Stomach smooth muscle (tissue), 2 donors: ENCODE data around the gene DHCR24.

Experiments
- H3K27ac ChIP-seq: one replicate; pipeline ENCODE4 v1.7.0; 2013; ENCODE audit warnings: mild to moderate bottlenecking, low read length, inconsistent platforms
- H3K27me3 ChIP-seq, 2 donors: one replicate each; pipeline ENCODE4 v1.7.0; 2013; ENCODE audit warnings: low read length in 2 of 2; ENCODE audit not compliant: insufficient read depth in 2 of 2, control insufficient read depth in 1 of 2
- H3K36me3 ChIP-seq, 2 donors: one replicate each; pipeline ENCODE4 v1.7.0; 2013; ENCODE audit warnings: low read length in 2 of 2; ENCODE audit not compliant: control insufficient read depth in 2 of 2, insufficient read depth in 2 of 2
- H3K4me1 ChIP-seq: one replicate; pipeline ENCODE4 v1.7.0; 2013; ENCODE audit warnings: low read length; ENCODE audit not compliant: control insufficient read depth, insufficient read depth
- H3K4me3 ChIP-seq, 2 donors: one replicate each; pipeline ENCODE4 v1.7.0; 2013; ENCODE audit warnings: low read length in 2 of 2
- H3K9ac ChIP-seq, 2 donors: one replicate each; pipeline ENCODE4 v1.7.0; 2013; ENCODE audit warnings: low read length in 2 of 2, mild to moderate bottlenecking in 1 of 2
- H3K9me3 ChIP-seq, 2 donors: one replicate each; pipeline ENCODE4 v1.7.0; 2013; ENCODE audit warnings: low read length in 2 of 2; ENCODE audit not compliant: control insufficient read depth in 2 of 2
- donor health status: healthy.
- donor health status: Pancreatic carcinoma.

The DHCR24 gene

DNA sequence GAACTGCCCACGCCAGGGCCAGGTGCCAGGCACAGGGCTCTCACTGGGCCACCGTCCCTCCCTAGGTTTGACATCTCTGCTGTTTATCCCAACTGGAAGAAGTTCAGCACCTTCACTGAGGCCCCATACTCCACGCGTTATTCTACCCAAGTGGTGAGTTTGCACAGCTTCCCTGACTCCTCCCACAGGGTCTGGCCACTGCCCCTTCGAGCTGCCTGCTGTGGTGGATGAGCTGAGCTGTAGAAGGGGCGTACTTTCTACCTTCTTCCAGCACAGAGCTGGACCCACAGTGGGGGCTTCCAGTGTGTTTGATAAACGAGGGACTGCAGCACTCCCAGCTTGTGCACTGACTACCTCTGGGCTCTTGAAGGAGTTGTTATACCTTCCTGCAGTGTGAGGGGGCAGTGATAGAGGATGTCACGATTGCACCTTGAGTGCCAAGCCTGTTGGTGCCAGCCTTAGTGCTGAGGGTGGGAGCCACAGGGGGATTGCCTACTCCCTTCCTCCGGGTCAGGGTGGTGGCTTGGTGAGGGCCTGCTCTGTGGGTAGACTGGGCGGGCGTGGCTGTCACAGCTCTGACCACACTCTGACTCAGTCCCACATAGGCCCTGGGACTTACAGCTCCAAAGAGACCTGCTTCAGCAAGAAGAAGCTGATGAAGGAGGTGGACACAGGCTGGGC is 79.9 kb downstream of the DHCR24 start:
- Histone ChIP-seq H3K9ac (no peak overlapping the region), H3K36me3 (no peaks in the 10 kb centered on the region), H3K27me3 (peaks cover 7 to 20% of the 10 kb centered on the region in 2 donors), H3K9me3 (no peaks in the 10 kb centered on the region), H3K4me1 (no peaks in the 10 kb centered on the region), H3K4me3 (no peak overlapping the region), H3K27ac (no peak overlapping the region)

DNA sequence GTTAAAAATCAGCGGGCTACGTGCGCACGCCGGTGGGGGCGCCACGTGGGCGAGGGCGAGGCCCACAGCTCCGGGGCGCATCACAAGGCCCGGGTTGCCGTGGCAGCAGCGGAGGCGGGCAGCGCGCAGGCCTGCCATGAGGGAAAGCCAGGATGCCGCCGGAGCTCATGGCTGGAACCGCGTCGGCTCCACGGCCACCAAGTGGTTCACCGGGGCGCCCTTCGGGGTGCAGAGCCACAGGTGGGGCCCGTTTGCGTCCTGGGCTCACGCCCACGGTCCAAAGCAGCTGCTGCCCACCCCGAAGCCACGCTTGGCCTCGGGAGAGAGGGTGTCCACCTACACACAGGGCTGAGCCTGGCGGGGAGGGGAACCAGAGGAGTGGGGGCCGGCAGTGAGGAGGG is 81.0 kb downstream of the DHCR24 start:
- H3K36me3 ChIP-seq: no peaks in the 10 kb centered on the region
- peaks cover 10% of the 10 kb centered on the region for H3K4me1 ChIP-seq
- H3K9me3 ChIP-seq: no peaks in the 10 kb centered on the region
- peaks cover 14 to 30% of the 10 kb centered on the region in 2 donors for H3K27me3 ChIP-seq
- no peak overlapping the region for H3K27ac ChIP-seq
- H3K9ac ChIP-seq: no peak overlapping the region
- H3K4me3 ChIP-seq: no peak overlapping the region

- peaks cover 15% of the 10 kb centered on the region for H3K4me1 ChIP-seq
- no peak overlapping the region for H3K9ac ChIP-seq
- no peaks in the 10 kb centered on the region for H3K9me3 ChIP-seq
- H3K27me3 ChIP-seq: peaks cover 13 to 33% of the 10 kb centered on the region in 2 donors
- no peaks in the 10 kb centered on the region for H3K36me3 ChIP-seq
- H3K27ac ChIP-seq: no peak overlapping the region
- H3K4me3 ChIP-seq: no peak overlapping the region
Measured at GRCh38 chr1:54805466-54805865, 81.5 kb downstream of the DHCR24 start.

- H3K4me1 ChIP-seq: peaks cover 17% of the 10 kb centered on the region
- H3K4me3 ChIP-seq: no peak overlapping the region
- no peaks in the 10 kb centered on the region for H3K9me3 ChIP-seq
- H3K27ac ChIP-seq: no peak overlapping the region
- H3K27me3 ChIP-seq: peaks cover 13 to 33% of the 10 kb centered on the region in 2 donors
- no peaks in the 10 kb centered on the region for H3K36me3 ChIP-seq
- no peak overlapping the region for H3K9ac ChIP-seq
Measured at GRCh38 chr1:54804471-54805132, 82.4 kb downstream of the DHCR24 start.

DNA sequence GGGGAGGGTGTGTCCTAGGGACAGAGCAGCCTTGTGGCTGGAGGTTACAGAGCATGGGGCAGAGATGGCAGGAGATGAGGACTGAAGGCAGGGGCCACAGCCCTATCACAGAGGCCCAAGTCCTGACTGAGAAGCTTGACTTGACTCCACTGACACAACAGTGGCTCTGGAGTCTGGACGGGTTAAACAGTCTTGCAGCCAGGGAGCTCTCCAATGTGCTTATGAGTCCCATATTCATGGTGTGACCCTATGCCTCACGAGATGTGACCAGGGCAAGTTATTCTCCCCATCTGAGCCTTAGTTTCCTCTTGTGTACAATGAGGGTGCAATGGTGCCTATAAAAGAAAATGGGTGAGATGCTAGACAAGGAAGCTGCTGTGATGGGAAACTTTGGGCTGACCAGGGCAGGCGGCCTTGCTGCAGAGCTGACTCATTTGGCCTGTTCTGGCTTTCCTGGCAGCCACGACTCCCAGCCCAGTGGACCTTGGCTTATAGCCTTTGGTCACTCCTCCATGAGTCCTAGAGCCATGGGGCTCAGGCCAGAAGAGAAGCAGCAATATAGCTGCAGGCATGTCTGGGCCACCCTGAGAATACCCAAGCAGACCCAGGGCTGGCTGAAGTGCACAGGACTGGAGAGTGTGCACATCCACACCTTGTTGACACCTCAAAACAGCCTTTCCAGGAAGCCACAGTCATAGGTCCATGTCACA is 83.1 kb downstream of the DHCR24 start:
- no peak overlapping the region for H3K9ac ChIP-seq
- H3K4me3 ChIP-seq: no peak overlapping the region
- H3K27me3 ChIP-seq: peaks cover 13 to 33% of the 10 kb centered on the region in 2 donors
- no peak overlapping the region for H3K27ac ChIP-seq
- H3K9me3 ChIP-seq: no peaks in the 10 kb centered on the region
- peaks cover 17% of the 10 kb centered on the region for H3K4me1 ChIP-seq
- no peaks in the 10 kb centered on the region for H3K36me3 ChIP-seq

GRCh38 chr1:54800899-54801759 is 85.9 kb downstream of the DHCR24 start, which contains the start of gene TTC22:
Gene TTC22, minus strand, starts transcription at chr1:54801323. Its CDS starts 160 bp downstream, at chr1:54801163.
- H3K4me1 ChIP-seq: peaks cover 17% of the 10 kb centered on the region
- H3K27me3 ChIP-seq: peaks cover 12 to 33% of the 10 kb centered on the region in 2 donors
- H3K9ac ChIP-seq: peak within 1 kb of the TSS in 1 of 2 donors; percentile 21

DNA sequence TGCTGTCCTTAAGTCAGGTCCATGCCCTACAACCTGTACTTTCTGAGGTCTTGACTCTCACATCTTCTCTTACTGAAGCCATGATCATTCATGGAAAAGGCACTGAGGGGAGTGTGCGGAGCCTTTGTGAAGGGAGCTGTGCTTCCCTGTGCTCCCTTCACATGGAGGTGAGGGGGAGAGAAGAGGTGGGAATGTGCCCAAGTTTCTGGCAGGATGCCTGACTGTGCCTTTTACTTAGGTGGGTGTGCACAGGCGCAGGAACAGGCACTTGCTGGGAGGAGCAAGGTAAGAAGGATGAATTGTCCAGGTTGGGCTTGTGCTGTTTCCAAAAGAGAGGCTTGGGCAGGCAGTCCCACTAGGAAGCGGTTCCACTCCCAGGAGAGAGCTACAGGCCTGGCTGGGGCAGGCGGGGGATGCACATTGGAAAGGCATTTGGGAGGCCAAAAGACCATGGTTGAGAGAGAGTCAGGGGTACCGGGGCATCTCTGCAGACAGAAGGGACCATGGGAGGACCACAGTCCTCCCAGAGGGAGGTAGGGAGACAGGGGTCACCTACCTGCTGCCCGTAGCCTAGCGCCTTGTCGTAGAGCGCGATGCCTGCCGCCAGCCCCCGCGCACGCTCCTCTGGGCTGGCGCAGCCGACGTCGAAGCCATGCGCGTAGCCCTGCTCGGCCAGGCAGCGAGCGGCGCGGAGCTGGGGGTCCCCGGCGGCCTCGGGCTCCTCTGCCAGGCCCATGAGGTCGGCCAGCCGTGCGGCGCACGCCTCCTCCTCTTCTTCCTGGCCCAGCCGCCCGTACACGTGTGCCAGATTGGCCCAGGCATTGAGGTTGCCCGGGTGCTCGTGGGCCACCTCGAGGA is 86.7 kb downstream of the DHCR24 start:
- Histone ChIP-seq H3K9me3 (no peaks in the 10 kb centered on the region), H3K9ac (no peak overlapping the region), H3K4me1 (peaks cover 17% of the 10 kb centered on the region), H3K27me3 (peaks cover 12 to 27% of the 10 kb centered on the region in 2 donors), H3K4me3 (peak overlapping the region; percentile 49 to 72), H3K27ac (no peak overlapping the region), H3K36me3 (no peaks in the 10 kb centered on the region)

More at GRCh38 chr1:54800899-54801759, 85.9 kb downstream of the DHCR24 start, which contains the start of gene TTC22:
- H3K4me3 ChIP-seq: peak within 1 kb of the TSS; percentile 49 to 72
- H3K36me3 ChIP-seq: no peaks in the 10 kb centered on the region
- no peak within 1 kb of the TSS for H3K27ac ChIP-seq
- H3K9me3 ChIP-seq: no peaks in the 10 kb centered on the region
